SK-N-SH (cell line): ENCODE data around the gene RNF11. TPM values are rescaled to one million over a fixed set of nuclear protein-coding genes. Genes with fewer than 3 reads are reported as not detected.

ENCODE experiments used
- CTCF ChIA-PET: fragments of 300-600, 350-600 bp; formaldehyde crosslinking; extraction: SDS; loops from one replicate; lab custom pipeline; 2021; lab: Yijun Ruan, JAX
- POLR2A ChIA-PET: fragments of 350-600 bp; sonication (Branson Sonifier 250); formaldehyde crosslinking; extraction: SDS; loops from one replicate; lab custom pipeline; 2020; ENCODE audit warnings: antibody characterized with exemption, inconsistent platforms; lab: Yijun Ruan, JAX
- DNase-seq: peaks from one replicate; pipeline ENCODE4 v3.0.0; 2012
- H2AFZ ChIP-seq: fragments of 200-600 bp; sonication (generic); 2 replicates; pipeline ENCODE4 v1.8.1; 2016; ENCODE audit warnings: antibody characterized with exemption, mild to moderate bottlenecking, low read depth
- H3F3A ChIP-seq: fragments of 200-600 bp; sonication (generic); replicated peaks from 2 replicates; pipeline ENCODE3; 2016; ENCODE audit warnings: antibody characterized with exemption, mild to moderate bottlenecking; ENCODE audit not compliant: insufficient read depth
- H3K27ac ChIP-seq, 2 experiments: fragments of 200-500 bp in 1 of 2; fragments of 200-600 bp in 1 of 2; sonication (Bioruptor generic) in 1 of 2; sonication (generic), shearing (Covaris generic) in 1 of 2; 2 replicates each; pipeline versions ENCODE4 v1.5.1 to v1.6.1; 2014 to 2016; ENCODE audit warnings: low read depth in 2 of 2, inconsistent platforms in 1 of 2, low read length in 1 of 2, mild to moderate bottlenecking in 1 of 2, mixed read lengths in 1 of 2
- H3K27me3 ChIP-seq: fragments of 200-600 bp; sonication (generic), shearing (Covaris generic); 2 replicates; pipeline ENCODE4 v1.6.1; 2016; ENCODE audit warnings: mixed run types; ENCODE audit not compliant: insufficient read depth
- H3K36me3 ChIP-seq, 2 experiments: fragments of 200-500 bp in 1 of 2; fragments of 200-600 bp in 1 of 2; sonication (Bioruptor generic) in 1 of 2; sonication (generic) in 1 of 2; replicated peaks in 1 of 2; 2 replicates each; pipeline versions ENCODE3 to v1.5.1; 2014 to 2016; ENCODE audit warnings: low read length in 1 of 2, mild to moderate bottlenecking in 1 of 2; ENCODE audit not compliant: insufficient read depth in 2 of 2, control insufficient read depth in 1 of 2
- H3K4me1 ChIP-seq, 2 experiments: fragments of 200-500 bp in 1 of 2; fragments of 200-600 bp in 1 of 2; sonication (Bioruptor generic) in 1 of 2; sonication (generic), shearing (Covaris generic) in 1 of 2; 2 replicates each; pipeline versions ENCODE4 v1.5.1 to v1.6.1; 2014 to 2016; ENCODE audit warnings: low read depth in 1 of 2, low read length in 1 of 2, mixed run types in 1 of 2; ENCODE audit not compliant: insufficient read depth in 2 of 2, control insufficient read depth in 1 of 2
- H3K4me2 ChIP-seq: fragments of 200-600 bp; sonication (generic), shearing (Covaris generic); 2 replicates; pipeline ENCODE4 v1.6.1; 2017; ENCODE audit warnings: mixed run types
- H3K4me3 ChIP-seq, 2 experiments: fragments of 200-500 bp in 1 of 2; fragments of 200-600 bp in 1 of 2; sonication (Bioruptor generic) in 1 of 2; sonication (generic), shearing (Covaris generic) in 1 of 2; 2 replicates each; pipeline versions ENCODE4 v1.5.1 to v1.8.1; 2014 to 2016; ENCODE audit warnings: low read depth in 2 of 2, inconsistent platforms in 1 of 2, low read length in 1 of 2, mild to moderate bottlenecking in 1 of 2, mixed read lengths in 1 of 2, moderate library complexity in 1 of 2
- H3K79me2 ChIP-seq: fragments of 200-600 bp; sonication (generic); 2 replicates; pipeline ENCODE4 v1.8.1; 2017; ENCODE audit warnings: mild to moderate bottlenecking; ENCODE audit not compliant: insufficient read depth
- H3K9ac ChIP-seq: fragments of 200-600 bp; sonication (generic); 2 replicates; pipeline ENCODE4 v1.6.1; 2017; ENCODE audit warnings: mixed run types
- H3K9me2 ChIP-seq: fragments of 200-600 bp; sonication (generic); 2 replicates; pipeline ENCODE4 v1.6.1; 2017; ENCODE audit warnings: mixed run types
- H3K9me3 ChIP-seq: fragments of 200-600 bp; sonication (generic); 2 replicates; pipeline ENCODE4 v1.6.1; 2017; ENCODE audit warnings: mixed run types, mild to moderate bottlenecking, moderate library complexity
- H4K20me1 ChIP-seq: fragments of 200-600 bp; sonication (generic); 2 replicates; pipeline ENCODE4 v1.6.1; 2017; ENCODE audit warnings: mild to moderate bottlenecking, mixed run types; ENCODE audit not compliant: insufficient read depth
- ELF1 ChIP-seq: IDR thresholded peaks from 2 replicates; pipeline ENCODE4 v1.4.0; 2012
- EZH2phosphoT487 ChIP-seq: fragments of 200-600 bp; sonication (generic); IDR thresholded peaks from 2 replicates; pipeline ENCODE4 v1.6.1; 2017; ENCODE audit warnings: low read depth, mixed run types, mild to moderate bottlenecking, antibody characterized with exemption, moderate library complexity, borderline replicate concordance
- FOXJ3 ChIP-seq: sonication (generic); formaldehyde crosslinking; IDR thresholded peaks from 2 replicates; pipeline ENCODE4 v1.5.1; 2020; ENCODE audit warnings: mild to moderate bottlenecking, missing genetic modification reagents
- IRF3 ChIP-seq: fragments of 150-350 bp; IDR thresholded peaks from 2 replicates; pipeline ENCODE4 v1.6.1; 2016; ENCODE audit warnings: mild to moderate bottlenecking, low read depth, low read length
- NRF1 ChIP-seq: IDR thresholded peaks from 2 replicates; pipeline ENCODE4 v1.6.1; 2012; ENCODE audit warnings: low read depth, mild to moderate bottlenecking, low read length
- POLR2AphosphoS5 ChIP-seq: IDR thresholded peaks from 2 replicates; pipeline ENCODE4 v1.6.1; 2012; ENCODE audit warnings: low read depth, low read length
- RAD21 ChIP-seq: IDR thresholded peaks from 2 replicates; pipeline ENCODE4 v1.6.1; 2012; ENCODE audit warnings: mild to moderate bottlenecking, low read length
- REST ChIP-seq: IDR thresholded peaks from 2 replicates; pipeline ENCODE4 v1.6.1; 2012; ENCODE audit warnings: mild to moderate bottlenecking, low read depth, low read length, moderate library complexity
- RFX5 ChIP-seq: IDR thresholded peaks from 2 replicates; pipeline ENCODE4 v1.6.1; 2012; ENCODE audit warnings: mild to moderate bottlenecking, improper control_type of control experiment, low read length
- TEAD4 ChIP-seq: IDR thresholded peaks from 2 replicates; pipeline ENCODE4 v1.4.0; 2012; ENCODE audit warnings: mild to moderate bottlenecking, borderline replicate concordance; ENCODE audit not compliant: insufficient read depth
- USF1 ChIP-seq: IDR thresholded peaks from 2 replicates; pipeline ENCODE4 v1.4.0; 2012; ENCODE audit warnings: low read depth, borderline replicate concordance
- USF2 ChIP-seq: fragments of 150-350 bp; IDR thresholded peaks from 2 replicates; pipeline ENCODE4 v1.6.1; 2017; ENCODE audit warnings: antibody characterized with exemption, low read length, low read depth, borderline replicate concordance
- YY1 ChIP-seq: IDR thresholded peaks from 2 replicates; pipeline ENCODE4 v1.4.0; 2012; ENCODE audit warnings: low read depth, mild to moderate bottlenecking
- WGBS: methylation state at CpG from one replicate; pipeline ENCODE4 v1.1.6; 2017; ENCODE audit warnings: low lambda C conversion rate; 5-methylcytosine and 5-hydroxymethylcytosine counted together
- polyA plus RNA-seq, 3 experiments: library from polyadenylated mRNA; depleted of rRNA; stranded (reverse); fragments of >200 nt; gene quantifications; 2 replicates each; pipeline ENCODE4 v1.2.3, GENCODE V29; 2012

The RNF11 gene
- polyA plus RNA-seq, 1 of the 3 experiments (the other 2 are of a cell fraction), result 62.5 TPM

GRCh38 chr1:51236531-51237350, 668 bp downstream of the RNF11 start (continued):
- TF ChIP-seq TEAD4 (no peak), ELF1 (no peak), RAD21 (no peak), YY1 (peak; percentile 73), USF1 (no peak), RFX5 (no peak)

GRCh38 chr1:51237351-51238033, 1.4 kb downstream of the RNF11 start:
- WGBS, result 4% methylated on average over 9 of the region's 9 CpGs
- CTCF ChIA-PET, result interaction anchor here (1.0 kb wide), 1 partner anchor 42 kb away, joined by 4 read pairs; no protein-coding TSS in a partner anchor
- peak overlapping the region in 1 of 2 experiments; percentile 84; a peak in 2 of 4 replicates for H3K27ac ChIP-seq
- peak overlapping the region; percentile 80 for H3K4me2 ChIP-seq
- peaks cover 15 to 17% of the 10 kb centered on the region in 2 experiments; a peak in 3 of 4 replicates for H3K4me1 ChIP-seq
- TF ChIP-seq RAD21 (no peak), REST (no peak), EZH2phosphoT487 (no peak), IRF3 (no peak), USF2 (no peak), FOXJ3 (CRISPR knock-in tag) (no peak), YY1 (no peak), POLR2AphosphoS5 (no peak), NRF1 (no peak)
- peaks cover 7% of the 10 kb centered on the region for H3F3A ChIP-seq
- H4K20me1 ChIP-seq, result peaks cover 52% of the 10 kb centered on the region
- no peak for DNase-seq
- POLR2A ChIA-PET, result no interaction called here
- no peaks in the 10 kb centered on the region for H3K9me2 ChIP-seq
- H3K4me3 ChIP-seq, result peak overlapping the region; percentile 84 to 98
- no peak overlapping the region for H2AFZ ChIP-seq
- H3K36me3 ChIP-seq, result no peaks in the 10 kb centered on the region
- no peaks in the 10 kb centered on the region for H3K9me3 ChIP-seq
- no peaks in the 10 kb centered on the region for H3K27me3 ChIP-seq
- peak overlapping the region; percentile 96 for H3K9ac ChIP-seq
- peaks cover 61% of the 10 kb centered on the region for H3K79me2 ChIP-seq
